ENCODE results near the gene TANGO6. TPM values are rescaled to one million over a fixed set of nuclear protein-coding genes. Genes with fewer than 3 reads are reported as not detected.
"Not testable (repeated sequence)": the region's sequence is repeated elsewhere in the genome, so short reads cannot be mapped to it uniquely, and the experiment has no call there.

Gene TANGO6
- polyA plus RNA-seq, 1 experiment: 14.6 TPM

DNA sequence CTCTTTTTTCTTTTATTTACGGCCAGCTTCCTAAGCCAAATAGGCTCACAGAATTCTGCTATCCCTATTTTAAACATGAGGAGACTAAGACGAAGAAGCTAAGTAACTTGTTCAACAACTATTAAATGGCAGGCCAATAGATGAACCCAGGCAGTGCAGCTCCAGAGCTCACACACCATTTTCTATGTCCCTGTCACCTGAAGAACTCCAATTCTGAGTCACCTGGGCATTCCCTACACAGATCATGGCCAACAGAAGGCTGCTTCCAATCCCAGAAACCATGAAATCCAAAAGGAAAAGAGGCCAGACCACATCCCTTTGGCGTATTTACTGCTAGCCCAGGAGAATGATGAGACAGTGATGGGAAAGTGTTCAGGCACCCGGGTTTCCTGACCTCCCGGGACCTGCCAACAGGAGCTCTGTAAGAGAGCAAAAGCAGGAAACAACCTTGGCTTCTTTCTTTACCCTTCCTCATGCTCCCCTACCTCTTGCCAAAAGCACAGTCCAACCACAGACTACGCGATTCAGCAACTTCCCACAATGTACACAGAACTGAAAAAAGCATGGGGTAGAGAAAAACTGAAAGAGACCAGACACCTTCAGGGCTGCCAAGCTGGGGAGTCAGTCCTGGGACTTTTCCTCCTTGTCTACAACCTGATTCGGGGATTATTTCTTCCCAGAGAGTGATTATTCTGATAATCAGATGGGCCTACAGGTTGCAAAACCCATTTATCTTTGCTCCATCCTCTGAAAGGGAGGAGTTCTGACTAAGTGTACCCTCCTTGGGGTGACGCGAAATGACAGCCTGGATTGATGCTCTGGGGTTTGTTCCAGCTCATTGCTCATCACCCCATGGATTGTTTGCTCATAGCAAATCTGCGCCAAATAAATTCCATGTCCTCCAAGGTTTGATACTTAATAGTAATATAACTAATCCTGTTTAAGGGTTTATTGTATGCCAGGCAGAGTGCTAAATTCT is 214.4 kb downstream of the TANGO6 start:
- ChIA-PET POLR2A (interaction anchor here (0.6 kb wide), 1 partner anchor 17 kb away, joined by 13 read pairs; no protein-coding TSS in a partner anchor), CTCF (no interaction called here)

DNA sequence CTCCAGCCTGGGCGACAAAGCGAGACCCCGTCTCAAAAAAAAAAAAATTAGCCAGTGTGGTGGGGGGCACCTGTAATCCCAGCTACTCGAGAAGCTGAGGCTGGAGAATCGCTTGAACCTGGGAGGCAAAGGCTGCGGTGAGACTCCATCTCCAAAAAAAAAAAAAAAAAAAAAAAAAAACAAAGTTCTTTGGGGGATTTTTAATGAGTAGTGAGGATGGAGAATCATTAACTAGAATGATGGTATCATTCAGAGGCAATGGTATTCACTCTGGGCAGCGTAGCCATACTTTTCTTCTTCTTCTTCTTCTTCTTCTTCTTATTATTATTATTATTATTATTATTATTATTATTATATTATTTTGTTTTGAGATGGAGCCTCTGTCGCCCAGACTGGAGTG is 220.2 kb downstream of the TANGO6 start:
- H3K36me3 ChIP-seq (ENCODE audit: control insufficient read depth, insufficient read depth, low read length); POLR2A ChIA-PET; H3K27me3 ChIP-seq (ENCODE audit: control insufficient read depth, insufficient read depth, low read length); DNase-seq (ENCODE audit: low read depth); H3K4me3 ChIP-seq (ENCODE audit: low read depth, low read length); CTCF ChIA-PET: not testable (repeated sequence)

More for the DNA sequence above, 214.4 kb downstream of the TANGO6 start:
- Histone ChIP-seq H3K27me3 (ENCODE audit: control insufficient read depth, insufficient read depth, low read length) (no peaks in the 10 kb centered on the region), H3K4me3 (ENCODE audit: low read depth, low read length) (no peak overlapping the region), H3K36me3 (ENCODE audit: control insufficient read depth, insufficient read depth, low read length) (no peaks in the 10 kb centered on the region)
- TF ChIP-seq, protein P1, sequence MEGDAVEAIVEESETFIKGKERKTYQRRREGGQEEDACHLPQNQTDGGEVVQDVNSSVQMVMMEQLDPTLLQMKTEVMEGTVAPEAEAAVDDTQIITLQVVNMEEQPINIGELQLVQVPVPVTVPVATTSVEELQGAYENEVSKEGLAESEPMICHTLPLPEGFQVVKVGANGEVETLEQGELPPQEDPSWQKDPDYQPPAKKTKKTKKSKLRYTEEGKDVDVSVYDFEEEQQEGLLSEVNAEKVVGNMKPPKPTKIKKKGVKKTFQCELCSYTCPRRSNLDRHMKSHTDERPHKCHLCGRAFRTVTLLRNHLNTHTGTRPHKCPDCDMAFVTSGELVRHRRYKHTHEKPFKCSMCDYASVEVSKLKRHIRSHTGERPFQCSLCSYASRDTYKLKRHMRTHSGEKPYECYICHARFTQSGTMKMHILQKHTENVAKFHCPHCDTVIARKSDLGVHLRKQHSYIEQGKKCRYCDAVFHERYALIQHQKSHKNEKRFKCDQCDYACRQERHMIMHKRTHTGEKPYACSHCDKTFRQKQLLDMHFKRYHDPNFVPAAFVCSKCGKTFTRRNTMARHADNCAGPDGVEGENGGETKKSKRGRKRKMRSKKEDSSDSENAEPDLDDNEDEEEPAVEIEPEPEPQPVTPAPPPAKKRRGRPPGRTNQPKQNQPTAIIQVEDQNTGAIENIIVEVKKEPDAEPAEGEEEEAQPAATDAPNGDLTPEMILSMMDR (IDR thresholded peaks at IDR 0.05; ENCODE audit: insufficient read depth, low read depth, low read length): no peak
- DNase-seq (ENCODE audit: low read depth): peak; percentile 43

DNA sequence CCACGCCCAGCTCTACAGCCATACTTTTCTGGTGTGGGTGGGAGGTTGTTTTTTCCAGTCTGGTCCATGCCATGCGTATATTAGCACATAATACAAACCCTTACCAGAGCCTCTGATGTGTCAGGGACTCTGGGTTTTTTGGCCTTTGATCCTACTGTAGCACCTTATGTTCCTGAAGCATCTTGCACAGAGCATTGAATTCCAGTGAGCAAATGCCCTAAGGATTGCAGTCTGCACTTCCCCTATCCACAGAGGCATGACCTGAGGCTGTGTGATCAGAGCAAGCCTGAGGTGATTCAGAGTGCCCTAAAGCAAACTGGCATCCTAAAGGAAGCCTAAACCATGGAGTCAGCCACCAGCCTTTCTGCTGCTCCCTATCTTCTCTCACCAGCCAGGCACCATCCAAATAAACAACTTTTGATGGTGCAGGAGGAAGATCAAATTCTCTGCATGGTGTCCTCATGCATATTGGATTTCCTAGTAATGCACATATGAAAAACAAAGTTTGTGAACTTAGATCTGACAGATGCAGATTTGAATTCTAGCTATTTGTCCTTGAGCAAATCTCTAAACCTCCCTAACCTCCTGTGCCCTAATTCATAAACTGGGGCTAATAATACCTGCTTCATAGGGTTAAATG is 220.9 kb downstream of the TANGO6 start:
- Histone ChIP-seq H3K27me3 (ENCODE audit: control insufficient read depth, insufficient read depth, low read length) (no peaks in the 10 kb centered on the region), H3K36me3 (ENCODE audit: control insufficient read depth, insufficient read depth, low read length) (no peaks in the 10 kb centered on the region), H3K4me3 (ENCODE audit: low read depth, low read length) (no peak overlapping the region)
- ChIA-PET POLR2A (no interaction called here), CTCF (interaction anchor here (0.7 kb wide), 1 partner anchor 217 kb away, joined by 3 read pairs; no protein-coding TSS in a partner anchor)
- no peak for DNase-seq (ENCODE audit: low read depth)
- TF ChIP-seq, protein P1 (IDR thresholded peaks at IDR 0.05; ENCODE audit: insufficient read depth, low read depth, low read length): no peak

DNA sequence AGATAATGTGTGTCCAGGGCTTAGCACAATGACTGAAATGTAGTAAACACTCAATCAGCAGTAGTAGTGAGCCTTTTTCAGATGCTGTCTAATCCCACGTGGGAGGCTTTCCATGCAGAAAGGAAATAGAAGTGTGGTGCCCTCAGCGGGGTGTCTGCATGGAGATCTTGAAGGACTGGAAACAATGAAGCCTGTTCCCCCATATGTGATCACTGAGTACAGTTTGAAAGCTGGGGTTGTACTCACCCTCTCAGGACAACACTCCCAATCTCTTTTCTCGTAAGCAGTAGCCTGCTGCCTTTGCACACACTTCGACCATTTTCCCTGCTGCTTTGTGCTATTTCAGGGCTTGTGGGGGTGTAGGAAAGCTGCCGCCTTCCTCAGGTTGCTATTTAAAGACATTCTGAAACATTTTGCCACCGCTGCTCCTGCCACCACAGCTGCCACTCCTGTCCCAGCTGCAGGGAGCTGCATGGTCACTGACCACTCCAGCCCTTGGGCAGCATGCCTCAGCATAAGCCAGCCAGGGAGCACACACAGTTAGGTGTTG is 221.5 kb downstream of the TANGO6 start:
- ChIA-PET CTCF (interaction anchor here (0.7 kb wide), 1 partner anchor 217 kb away, joined by 3 read pairs; no protein-coding TSS in a partner anchor), POLR2A (no interaction called here)
- TF ChIP-seq, protein P1 (IDR thresholded peaks at IDR 0.05; ENCODE audit: insufficient read depth, low read depth, low read length): no peak
- no peaks in the 10 kb centered on the region for H3K27me3 ChIP-seq (ENCODE audit: control insufficient read depth, insufficient read depth, low read length)
- H3K36me3 ChIP-seq (ENCODE audit: control insufficient read depth, insufficient read depth, low read length): no peaks in the 10 kb centered on the region
- DNase-seq (ENCODE audit: low read depth): no peak
- H3K4me3 ChIP-seq (ENCODE audit: low read depth, low read length): no peak overlapping the region

DNA sequence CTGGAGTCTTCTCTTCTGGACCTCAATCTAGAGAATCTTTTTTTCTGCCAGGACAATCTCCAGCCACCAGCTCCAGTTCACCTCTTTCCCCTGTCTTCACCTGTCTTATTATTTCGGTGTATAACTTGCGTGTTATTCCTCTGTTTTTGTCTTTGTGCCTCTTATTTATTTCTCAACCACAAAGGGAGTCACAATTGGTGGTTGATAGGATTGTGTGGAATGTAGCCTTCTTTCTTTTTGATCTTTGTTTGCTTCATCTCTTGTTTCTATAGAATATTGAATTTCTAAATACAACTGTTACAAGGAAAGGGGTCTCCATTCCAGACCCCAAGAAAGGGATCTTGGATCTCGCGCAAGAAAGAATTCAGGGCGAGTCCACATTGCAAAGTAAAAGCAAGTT is 226.2 kb downstream of the TANGO6 start:
- ChIA-PET CTCF (no interaction called here), POLR2A (no interaction called here)
- Histone ChIP-seq H3K36me3 (ENCODE audit: control insufficient read depth, insufficient read depth, low read length) (no peaks in the 10 kb centered on the region), H3K27me3 (ENCODE audit: control insufficient read depth, insufficient read depth, low read length) (no peaks in the 10 kb centered on the region), H3K4me3 (ENCODE audit: low read depth, low read length) (no peak overlapping the region)
- no peak for DNase-seq (ENCODE audit: low read depth)
- TF ChIP-seq, protein P1 (IDR thresholded peaks at IDR 0.05; ENCODE audit: insufficient read depth, low read depth, low read length): no peak

Measured in BJ (cell line).